Thymus (tissue), 11 donors: Measurements from ENCODE around the gene CDH4. TPM values are rescaled to one million over a fixed set of nuclear protein-coding genes. Genes with fewer than 3 reads are reported as not detected.

Source experiments
- DNase-seq, 9 donors: peaks; one replicate each; pipeline ENCODE4 v3.0.0-alpha.2; 2013; ENCODE audit warnings: low spot score in 9 of 9, low read depth in 6 of 9, missing footprints in 1 of 9
- H3K27ac ChIP-seq, 2 donors: one replicate each; pipeline ENCODE4 v1.5.1; 2013; ENCODE audit warnings: control low read depth in 1 of 2, low read depth in 1 of 2, low read length in 1 of 2, mild to moderate bottlenecking in 1 of 2, moderate library complexity in 1 of 2
- H3K27me3 ChIP-seq, 2 donors: one replicate each; pipeline ENCODE4 v1.5.1; 2013; ENCODE audit warnings: low read length in 1 of 2; ENCODE audit not compliant: control insufficient read depth in 2 of 2, insufficient read depth in 1 of 2
- H3K36me3 ChIP-seq, 2 donors: one replicate each; pipeline ENCODE4 v1.5.1; 2013; ENCODE audit warnings: low read length in 1 of 2, mild to moderate bottlenecking in 1 of 2, moderate library complexity in 1 of 2; ENCODE audit not compliant: control insufficient read depth in 2 of 2, insufficient read depth in 2 of 2
- H3K4me1 ChIP-seq, 2 donors: one replicate each; pipeline ENCODE4 v1.5.1; 2013; ENCODE audit warnings: low read length in 2 of 2; ENCODE audit not compliant: control insufficient read depth in 2 of 2, insufficient read depth in 2 of 2
- H3K4me3 ChIP-seq, 2 donors: one replicate each; pipeline ENCODE4 v1.5.1; 2013; ENCODE audit warnings: low read length in 2 of 2, control low read depth in 1 of 2, mild to moderate bottlenecking in 1 of 2
- H3K9me3 ChIP-seq, 2 donors: one replicate each; pipeline ENCODE4 v1.5.1; 2013; ENCODE audit warnings: low read length in 1 of 2, mild to moderate bottlenecking in 1 of 2; ENCODE audit not compliant: control insufficient read depth in 2 of 2, insufficient read depth in 1 of 2
- WGBS: extraction: QIAGEN DNeasy Blood & Tissue Kit; methylation state at CpG from one replicate; pipeline ENCODE4 v1.1.7; 2013; 5-methylcytosine and 5-hydroxymethylcytosine counted together
- polyA plus RNA-seq: library from polyadenylated mRNA; stranded (reverse); fragments of 200-250 nt; gene quantifications from one replicate; pipeline ENCODE4 v1.2.3, GENCODE V29; 2013
- total RNA-seq: library from RNA; stranded (reverse); fragments of 120-200 nt; gene quantifications from one replicate; pipeline ENCODE4 v1.2.4, GENCODE V29; 2013
- donor health status: healthy.

The CDH4 gene
- total and polyA plus RNA-seq, 2 donors, result 0.34 to 0.61 TPM

DNA sequence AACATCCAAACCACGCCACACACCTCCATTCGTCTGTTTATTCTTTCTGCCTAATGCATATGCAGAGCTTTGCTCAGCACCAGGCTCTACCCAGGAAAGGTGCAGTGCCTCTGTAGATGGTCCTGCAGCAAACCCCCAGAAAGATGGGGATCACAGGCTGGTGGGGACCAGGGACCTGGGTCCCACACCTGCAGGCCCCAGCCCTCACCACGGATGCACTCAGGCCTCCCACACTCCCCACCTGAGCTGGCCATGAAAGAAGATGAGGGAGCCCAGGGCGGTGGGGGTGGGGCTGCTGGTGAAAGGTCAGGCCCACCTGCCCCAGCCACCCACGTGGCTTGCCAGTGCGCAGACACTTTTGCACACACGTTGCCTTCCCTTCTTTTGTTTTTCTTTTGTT is 595.9 kb downstream of the CDH4 start:
- no peak overlapping the region for H3K4me3 ChIP-seq
- 93% methylated on average over 7 of the region's 7 CpGs for WGBS
- no peaks in the 10 kb centered on the region for H3K27me3 ChIP-seq
- DNase-seq, result no peak
- H3K36me3 ChIP-seq, result no peaks in the 10 kb centered on the region
- no peaks in the 10 kb centered on the region for H3K4me1 ChIP-seq
- no peak overlapping the region for H3K27ac ChIP-seq
- H3K9me3 ChIP-seq, result peaks cover 0 to 13% of the 10 kb centered on the region in 2 donors

DNA sequence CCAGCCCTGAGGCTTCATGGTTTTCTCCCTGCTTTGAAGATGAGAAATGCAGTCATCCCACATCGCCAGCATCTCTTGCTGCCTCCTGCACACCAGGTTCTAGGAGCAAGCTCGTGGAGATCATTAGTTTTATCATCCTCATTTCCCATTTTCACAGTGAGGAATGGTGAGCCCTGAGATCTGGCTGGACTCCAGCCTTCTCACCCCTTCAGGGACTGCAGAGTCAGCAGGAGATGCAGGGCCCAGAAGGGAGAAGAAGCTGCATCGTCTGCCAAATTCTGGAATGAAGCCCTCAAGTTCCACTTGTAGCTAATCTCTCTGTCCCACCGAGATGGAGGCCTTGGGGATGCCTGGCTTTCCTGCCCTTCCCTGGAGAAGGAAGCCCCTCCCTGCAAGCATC is 596.8 kb downstream of the CDH4 start:
- no peak for DNase-seq
- no peak overlapping the region for H3K4me3 ChIP-seq
- H3K27ac ChIP-seq, result no peak overlapping the region
- no peaks in the 10 kb centered on the region for H3K4me1 ChIP-seq
- H3K36me3 ChIP-seq, result no peaks in the 10 kb centered on the region
- peaks cover 0 to 14% of the 10 kb centered on the region in 2 donors for H3K9me3 ChIP-seq
- WGBS, result 87% methylated on average over 4 of the region's 4 CpGs
- no peaks in the 10 kb centered on the region for H3K27me3 ChIP-seq

GRCh38 chr20:61849376-61849775 is 597.3 kb downstream of the CDH4 start:
- H3K9me3 ChIP-seq, result peaks cover 0 to 14% of the 10 kb centered on the region in 2 donors
- no peaks in the 10 kb centered on the region for H3K4me1 ChIP-seq
- H3K36me3 ChIP-seq, result no peaks in the 10 kb centered on the region
- H3K27me3 ChIP-seq, result no peaks in the 10 kb centered on the region
- H3K27ac ChIP-seq, result no peak overlapping the region
- DNase-seq, result no peak
- H3K4me3 ChIP-seq, result no peak overlapping the region
- WGBS, result 95% methylated on average over 11 of the region's 11 CpGs

GRCh38 chr20:61849822-61850221 is 597.8 kb downstream of the CDH4 start:
- Histone ChIP-seq H3K27me3 (no peaks in the 10 kb centered on the region), H3K9me3 (peaks cover 0 to 14% of the 10 kb centered on the region in 2 donors), H3K36me3 (no peaks in the 10 kb centered on the region), H3K4me3 (no peak overlapping the region), H3K4me1 (no peaks in the 10 kb centered on the region), H3K27ac (no peak overlapping the region)
- no peak for DNase-seq
- WGBS, result 92% methylated on average over 12 of the region's 12 CpGs

- Histone ChIP-seq H3K9me3 (peaks cover 0 to 13% of the 10 kb centered on the region in 2 donors), H3K4me1 (no peaks in the 10 kb centered on the region), H3K36me3 (no peaks in the 10 kb centered on the region), H3K4me3 (no peak overlapping the region), H3K27ac (no peak overlapping the region), H3K27me3 (no peaks in the 10 kb centered on the region)
- DNase-seq, result no peak
- 92% methylated on average over 14 of the region's 14 CpGs for WGBS
These were observed 598.4 kb downstream of the CDH4 start for GRCh38 chr20:61850457-61850856.

DNA sequence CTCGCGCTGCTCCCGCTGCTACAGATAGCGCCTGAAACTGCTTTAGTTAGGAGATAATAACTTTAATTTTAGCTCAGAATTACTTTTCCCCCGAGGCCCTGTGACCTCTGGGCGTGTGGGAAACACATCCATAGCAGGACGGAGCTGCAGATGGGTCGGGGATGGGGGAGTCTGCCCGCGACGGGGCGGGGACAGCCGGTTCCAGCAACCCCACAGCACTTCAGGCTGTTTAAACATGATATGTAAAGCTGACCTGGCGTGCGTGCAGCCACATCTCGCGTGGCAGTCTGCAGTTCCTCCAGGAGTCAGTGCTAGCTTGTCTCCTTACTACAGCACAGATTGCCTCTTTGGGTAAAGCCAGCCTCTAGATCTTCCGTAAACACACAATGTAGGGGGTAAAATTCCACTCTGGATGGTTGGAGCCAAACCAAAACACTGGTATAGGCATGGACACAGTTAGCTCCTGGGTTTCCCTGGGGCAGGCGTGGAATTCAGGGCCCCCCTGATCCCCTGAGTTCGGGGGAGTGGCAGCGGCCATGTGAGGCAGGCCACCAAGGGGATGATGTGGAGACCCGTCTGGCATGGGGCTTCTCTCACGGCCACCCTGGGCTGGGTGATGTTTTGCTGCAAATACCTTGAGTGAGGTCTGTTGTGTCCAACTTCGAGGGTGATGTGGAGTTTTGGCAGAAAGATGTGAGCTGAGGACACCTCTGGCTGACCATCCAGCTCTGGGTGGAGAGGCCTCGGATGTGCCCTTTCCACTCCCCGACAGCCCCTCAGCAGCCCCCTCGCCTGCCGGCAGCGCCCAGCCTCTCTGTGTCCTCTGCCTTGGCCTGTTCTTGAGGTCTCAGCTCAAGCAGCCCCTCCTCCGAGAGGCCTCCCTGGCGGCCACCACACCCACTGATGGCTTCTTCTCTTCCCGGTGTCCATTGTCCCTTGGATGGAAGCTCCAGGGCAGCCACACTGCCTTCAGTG is 599.2 kb downstream of the CDH4 start:
- WGBS, result 89% methylated on average over 32 of the region's 32 CpGs
- peaks cover 0 to 12% of the 10 kb centered on the region in 2 donors for H3K9me3 ChIP-seq
- no peak for DNase-seq
- no peak overlapping the region for H3K4me3 ChIP-seq
- no peaks in the 10 kb centered on the region for H3K4me1 ChIP-seq
- no peaks in the 10 kb centered on the region for H3K36me3 ChIP-seq
- H3K27me3 ChIP-seq, result no peaks in the 10 kb centered on the region
- no peak overlapping the region for H3K27ac ChIP-seq

GRCh38 chr20:61852268-61853072 is 600.4 kb downstream of the CDH4 start:
- no peak for DNase-seq

DNA sequence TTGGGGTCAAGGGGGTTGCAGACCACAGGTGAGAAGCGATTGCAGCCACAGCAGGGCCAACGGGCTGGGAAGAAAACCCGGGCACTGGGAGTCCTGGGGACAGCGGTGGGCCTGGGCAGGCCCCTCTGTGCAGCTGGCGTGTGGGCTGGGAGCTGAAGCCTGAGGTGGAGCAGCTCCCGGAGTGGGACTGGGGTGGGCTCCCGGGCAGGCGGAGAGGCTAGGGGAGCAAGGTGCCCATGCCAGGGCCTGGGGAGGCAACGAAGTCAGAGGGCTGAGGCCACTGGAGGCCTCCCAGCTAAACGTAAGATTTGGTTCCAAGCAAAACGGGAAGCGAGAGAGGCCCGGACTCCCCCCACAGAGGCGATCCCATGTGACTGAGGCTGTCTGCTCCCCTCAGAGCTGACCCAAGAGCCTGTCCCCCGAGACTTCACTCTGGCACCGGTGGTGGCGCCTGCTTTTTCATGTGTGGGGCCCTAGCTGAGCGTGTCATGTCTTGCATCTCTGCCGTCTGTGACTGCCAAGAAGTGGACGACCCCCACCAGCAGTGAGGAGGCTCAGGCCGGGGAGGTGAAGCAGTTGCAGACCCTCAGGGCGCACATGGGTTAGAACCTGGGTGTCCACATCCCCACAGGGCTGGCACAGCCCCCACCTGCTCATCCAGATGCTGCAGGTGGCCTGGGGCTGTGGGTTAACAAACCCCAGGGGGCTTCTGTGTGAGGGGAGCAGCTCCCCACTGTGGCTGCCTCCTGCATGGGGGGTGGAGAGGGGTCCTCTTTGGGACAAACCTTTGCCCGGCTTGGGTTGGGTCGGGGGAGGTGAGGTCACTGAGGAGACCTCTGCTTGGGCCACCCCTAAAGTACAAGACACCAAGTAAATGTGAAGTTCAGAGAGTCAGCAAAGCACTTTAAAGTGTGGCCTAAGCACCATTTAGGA is 601.3 kb downstream of the CDH4 start:
- peaks cover 0 to 16% of the 10 kb centered on the region in 2 donors for H3K9me3 ChIP-seq
- no peaks in the 10 kb centered on the region for H3K36me3 ChIP-seq
- no peak for DNase-seq
- H3K4me3 ChIP-seq, result no peak overlapping the region
- no peak overlapping the region for H3K27ac ChIP-seq
- H3K27me3 ChIP-seq, result no peaks in the 10 kb centered on the region
- H3K4me1 ChIP-seq, result no peaks in the 10 kb centered on the region
- WGBS, result 91% methylated on average over 24 of the region's 24 CpGs

More at GRCh38 chr20:61852268-61853072, 600.4 kb downstream of the CDH4 start:
- H3K9me3 ChIP-seq, result peaks cover 0 to 16% of the 10 kb centered on the region in 2 donors
- H3K36me3 ChIP-seq, result no peaks in the 10 kb centered on the region
- no peaks in the 10 kb centered on the region for H3K27me3 ChIP-seq
- WGBS, result 96% methylated on average over 29 of the region's 29 CpGs
- H3K4me3 ChIP-seq, result no peak overlapping the region
- H3K27ac ChIP-seq, result no peak overlapping the region
- H3K4me1 ChIP-seq, result no peaks in the 10 kb centered on the region
